GM12878 (cell line): ENCODE results near the gene MRPL50.

Experiments used
- CBX5 ChIP-seq: sonication (generic); IDR thresholded peaks from 2 replicates; pipeline ENCODE4 v1.6.1; 2016; ENCODE audit warnings: low read depth, moderate library complexity, mild to moderate bottlenecking, inconsistent platforms
- CHD2 ChIP-seq: IDR thresholded peaks from 2 replicates; pipeline ENCODE4 v1.6.1; 2011; ENCODE audit warnings: low read depth, low read length, improper control_type of control experiment, borderline replicate concordance
- CTCF ChIP-seq, 3 experiments: IDR thresholded peaks in 2 of 3; conservative IDR thresholded peaks in 1 of 3; 2 replicates each; pipeline ENCODE4 v1.5.1; 2011; ENCODE audit warnings: low read depth in 3 of 3, low read length in 3 of 3, mild to moderate bottlenecking in 3 of 3, control low read depth in 2 of 3, moderate library complexity in 2 of 3, inconsistent platforms in 1 of 3, mixed read lengths in 1 of 3; ENCODE audit not compliant: control insufficient read depth in 2 of 3, insufficient read depth in 1 of 3; ENCODE audit errors: extremely low read depth in 1 of 3
- EZH2 ChIP-seq: IDR thresholded peaks from 2 replicates; pipeline ENCODE4 v1.6.1; 2012; ENCODE audit warnings: low read depth, mild to moderate bottlenecking, control low read depth, inconsistent platforms, low read length, borderline replicate concordance; ENCODE audit not compliant: control insufficient read depth
- HDAC6 ChIP-seq: fragments of 200-600 bp; sonication (generic); IDR thresholded peaks from one replicate; pipeline ENCODE4 v1.8.0; 2017; ENCODE audit warnings: antibody characterized with exemption; ENCODE audit not compliant: unreplicated experiment
- IRF3 ChIP-seq: fragments of 450-650 bp; IDR thresholded peaks from 2 replicates; pipeline ENCODE4 v1.6.1; 2014; ENCODE audit warnings: mild to moderate bottlenecking
- NFYB ChIP-seq: IDR thresholded peaks from 2 replicates; pipeline ENCODE4 v1.6.1; 2011; ENCODE audit warnings: low read depth, mild to moderate bottlenecking, low read length, improper control_type of control experiment, moderate library complexity; ENCODE audit not compliant: insufficient read depth
- POLR2AphosphoS5 ChIP-seq: IDR thresholded peaks from 2 replicates; pipeline ENCODE4 v1.6.1; 2011; ENCODE audit warnings: mild to moderate bottlenecking, low read length, inconsistent platforms
- RAD21 ChIP-seq: IDR thresholded peaks from 2 replicates; pipeline ENCODE4 v1.6.1; 2011; ENCODE audit warnings: mild to moderate bottlenecking, low read depth, low read length, moderate library complexity; ENCODE audit not compliant: insufficient read depth
- YY1 ChIP-seq: IDR thresholded peaks from 2 replicates; pipeline ENCODE4 v1.6.1; 2011; ENCODE audit warnings: low read depth, mild to moderate bottlenecking, low read length
- ZZZ3 ChIP-seq: IDR thresholded peaks from 2 replicates; pipeline ENCODE4 v1.6.1; 2011; ENCODE audit warnings: low read depth; ENCODE audit not compliant: control insufficient read depth, insufficient read length

DNA sequence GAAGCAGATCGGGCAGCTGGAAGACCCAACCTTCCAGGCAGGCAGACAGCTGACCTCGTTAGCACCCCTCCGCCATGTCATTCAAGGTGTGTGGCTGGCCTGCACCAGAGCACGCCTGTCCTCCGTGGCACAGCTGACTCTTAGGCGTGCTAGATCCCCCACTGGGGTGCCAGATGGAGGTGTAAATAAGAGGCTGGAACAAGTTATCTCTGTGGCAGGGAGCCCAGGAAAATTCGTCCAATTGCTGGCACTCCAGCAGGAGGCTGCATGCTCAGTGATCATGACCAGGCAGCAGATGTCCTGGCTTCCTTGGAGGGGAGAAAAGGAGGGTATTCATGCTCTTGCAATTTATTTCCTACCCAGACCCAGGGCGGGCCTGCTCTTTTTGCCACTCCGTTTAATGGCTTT, 45.0 kb upstream of the MRPL50 start:
- TF ChIP-seq CTCF (IDR thresholded peaks at IDR 0.05 in 2 of 3, conservative IDR thresholded peaks at IDR 0.05 in 1 of 3; ENCODE audit: control insufficient read depth in 2 of 3, extremely low read depth in 1 of 3, insufficient read depth in 1 of 3, low read depth in 3 of 3, low read length in 3 of 3) (no peak), YY1 (no peak), CHD2 (no peak), EZH2 (no peak), IRF3 (no peak), POLR2AphosphoS5 (no peak), HDAC6 (no peak), RAD21 (no peak), CBX5 (no peak), NFYB (no peak), ZZZ3 (no peak)
